Measurements from ENCODE around the gene POLR3K.

- no peak for TF ChIP-seq EZH2phosphoT487 (IDR thresholded peaks at IDR 0.05; ENCODE audit: insufficient read depth, low read depth)
- no peak for TF ChIP-seq EZH2 (IDR thresholded peaks at IDR 0.05; ENCODE audit: insufficient read depth, poor library complexity, severe bottlenecking)
These were observed 2.2 kb upstream of the POLR3K start for GRCh38 chr16:55571-56136.
